RWPE2 (cell line): ENCODE data around the gene SIRT5.

ENCODE experiments used
- ATAC-seq: fragments of 200-7000 bp; cut with Tn5 transposase; 3 replicates; pipeline ENCODE4 v1.9.1; 2021; ENCODE audit warnings: low read depth
- DNase-seq: peaks from one replicate; pipeline ENCODE4 v3.0.0-alpha.2; 2020; ENCODE audit warnings: low spot score
- H3K27ac ChIP-seq: fragments of 450-650 bp; 2 replicates; pipeline ENCODE4 v1.5.1; 2017; ENCODE audit warnings: mild to moderate bottlenecking; ENCODE audit not compliant: poor library complexity, severe bottlenecking
- H3K27me3 ChIP-seq: fragments of 250-450 bp; sonication (Bioruptor Pico); 2 replicates; pipeline ENCODE4 v1.5.1; 2021; ENCODE audit warnings: mild to moderate bottlenecking, moderate library complexity; ENCODE audit not compliant: insufficient read depth, poor library complexity, severe bottlenecking
- H3K36me3 ChIP-seq: fragments of 250-450 bp; sonication (Bioruptor Pico); 2 replicates; pipeline ENCODE4 v1.5.1; 2020; ENCODE audit warnings: low read depth, mild to moderate bottlenecking, moderate library complexity
- H3K4me1 ChIP-seq: fragments of 250-450 bp; sonication (Bioruptor Pico); 2 replicates; pipeline ENCODE4 v1.5.1; 2021; ENCODE audit warnings: mild to moderate bottlenecking, moderate library complexity; ENCODE audit not compliant: insufficient read depth, poor library complexity, severe bottlenecking
- H3K4me3 ChIP-seq: fragments of 250-450 bp; sonication (Bioruptor Pico); 2 replicates; pipeline ENCODE4 v1.5.1; 2021; ENCODE audit warnings: mild to moderate bottlenecking, moderate library complexity; ENCODE audit not compliant: severe bottlenecking
- H3K9me3 ChIP-seq: fragments of 250-450 bp; sonication (Bioruptor Pico); 2 replicates; pipeline ENCODE4 v1.5.1; 2021; ENCODE audit warnings: mild to moderate bottlenecking, moderate library complexity; ENCODE audit not compliant: severe bottlenecking
- TF ChIP-seq, protein P1 (sequence below): fragments of 450-650 bp; IDR thresholded peaks from one replicate; pipeline ENCODE4 v1.5.1; 2017; ENCODE audit warnings: mild to moderate bottlenecking, moderate library complexity; ENCODE audit not compliant: poor library complexity, severe bottlenecking

SIRT5 gene

DNA sequence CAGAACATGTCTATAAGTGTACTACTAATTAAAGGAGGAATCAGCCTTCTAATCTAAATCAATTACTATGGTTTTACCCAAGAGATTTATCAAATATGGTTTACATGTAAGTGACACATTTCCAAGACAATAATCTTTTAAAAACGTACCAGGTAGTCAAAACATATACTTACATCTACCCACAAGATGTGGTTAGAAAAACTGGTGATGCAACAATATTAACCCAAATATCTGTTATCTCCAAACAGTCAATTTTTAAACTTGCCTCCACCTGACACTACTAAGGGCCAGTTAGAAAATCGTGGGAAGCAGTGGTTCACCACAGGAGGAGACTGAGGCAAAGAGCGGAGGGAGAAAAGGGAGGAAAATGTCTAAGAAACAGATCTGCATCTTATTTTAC, 68.7 kb downstream of the SIRT5 start:
- DNase-seq (no peak), ATAC-seq (no peak)
- TF ChIP-seq, protein P1, sequence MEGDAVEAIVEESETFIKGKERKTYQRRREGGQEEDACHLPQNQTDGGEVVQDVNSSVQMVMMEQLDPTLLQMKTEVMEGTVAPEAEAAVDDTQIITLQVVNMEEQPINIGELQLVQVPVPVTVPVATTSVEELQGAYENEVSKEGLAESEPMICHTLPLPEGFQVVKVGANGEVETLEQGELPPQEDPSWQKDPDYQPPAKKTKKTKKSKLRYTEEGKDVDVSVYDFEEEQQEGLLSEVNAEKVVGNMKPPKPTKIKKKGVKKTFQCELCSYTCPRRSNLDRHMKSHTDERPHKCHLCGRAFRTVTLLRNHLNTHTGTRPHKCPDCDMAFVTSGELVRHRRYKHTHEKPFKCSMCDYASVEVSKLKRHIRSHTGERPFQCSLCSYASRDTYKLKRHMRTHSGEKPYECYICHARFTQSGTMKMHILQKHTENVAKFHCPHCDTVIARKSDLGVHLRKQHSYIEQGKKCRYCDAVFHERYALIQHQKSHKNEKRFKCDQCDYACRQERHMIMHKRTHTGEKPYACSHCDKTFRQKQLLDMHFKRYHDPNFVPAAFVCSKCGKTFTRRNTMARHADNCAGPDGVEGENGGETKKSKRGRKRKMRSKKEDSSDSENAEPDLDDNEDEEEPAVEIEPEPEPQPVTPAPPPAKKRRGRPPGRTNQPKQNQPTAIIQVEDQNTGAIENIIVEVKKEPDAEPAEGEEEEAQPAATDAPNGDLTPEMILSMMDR: no peak
- no peaks in the 10 kb centered on the region for H3K27me3 ChIP-seq
- no peak overlapping the region for H3K4me3 ChIP-seq
- no peak overlapping the region for H3K27ac ChIP-seq
- H3K4me1 ChIP-seq: no peaks in the 10 kb centered on the region
- H3K36me3 ChIP-seq: peaks cover 69% of the 10 kb centered on the region
- H3K9me3 ChIP-seq: no peaks in the 10 kb centered on the region

DNA sequence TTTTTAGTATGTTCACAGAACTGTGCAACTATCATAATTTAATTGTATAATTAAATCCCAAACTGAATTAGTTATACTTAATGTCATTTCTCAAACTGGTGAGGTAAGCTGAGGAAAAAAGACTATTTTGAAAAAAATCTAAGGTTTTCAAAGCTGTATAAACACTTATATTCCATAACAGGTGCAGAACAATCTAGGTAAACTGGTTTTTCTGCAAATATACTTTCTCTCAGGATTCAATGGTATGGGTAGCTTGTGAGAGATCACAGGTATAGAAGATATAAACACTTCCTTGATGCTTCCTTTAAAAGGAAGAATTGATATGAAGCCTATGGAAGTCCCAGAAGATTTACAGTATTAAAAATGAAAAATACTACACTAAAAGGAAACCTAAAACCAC, 74.4 kb downstream of the SIRT5 start:
- no peaks in the 10 kb centered on the region for H3K9me3 ChIP-seq
- no peak overlapping the region for H3K27ac ChIP-seq
- ATAC-seq: no peak
- H3K36me3 ChIP-seq: peaks cover 36% of the 10 kb centered on the region
- no peaks in the 10 kb centered on the region for H3K4me1 ChIP-seq
- no peak for DNase-seq
- H3K27me3 ChIP-seq: no peaks in the 10 kb centered on the region
- TF ChIP-seq, protein P1: no peak
- no peak overlapping the region for H3K4me3 ChIP-seq

DNA sequence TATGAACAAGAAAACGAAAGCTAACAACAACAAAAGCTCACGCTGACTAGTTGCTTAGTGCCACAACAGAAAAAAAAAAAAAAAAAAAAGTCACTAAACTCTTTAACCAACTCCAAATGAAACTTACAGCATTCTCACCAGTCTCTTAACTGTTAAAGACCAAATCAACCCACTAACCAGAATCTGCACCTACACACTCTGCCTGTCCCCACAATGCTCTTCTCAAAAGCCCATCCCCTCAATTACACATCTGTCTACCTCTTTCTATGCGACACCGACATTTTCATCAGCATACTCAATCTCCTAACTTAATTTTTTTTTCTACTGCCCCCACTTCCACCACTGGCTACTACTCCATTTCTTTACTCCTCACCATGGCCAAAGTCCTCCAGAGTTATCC, 75.0 kb downstream of the SIRT5 start:
- TF ChIP-seq, protein P1: no peak
- Histone ChIP-seq H3K9me3 (no peaks in the 10 kb centered on the region), H3K27me3 (no peaks in the 10 kb centered on the region), H3K27ac (no peak overlapping the region), H3K4me1 (no peaks in the 10 kb centered on the region), H3K4me3 (no peak overlapping the region), H3K36me3 (peaks cover 31% of the 10 kb centered on the region)
- no peak for DNase-seq
- no peak for ATAC-seq

DNA sequence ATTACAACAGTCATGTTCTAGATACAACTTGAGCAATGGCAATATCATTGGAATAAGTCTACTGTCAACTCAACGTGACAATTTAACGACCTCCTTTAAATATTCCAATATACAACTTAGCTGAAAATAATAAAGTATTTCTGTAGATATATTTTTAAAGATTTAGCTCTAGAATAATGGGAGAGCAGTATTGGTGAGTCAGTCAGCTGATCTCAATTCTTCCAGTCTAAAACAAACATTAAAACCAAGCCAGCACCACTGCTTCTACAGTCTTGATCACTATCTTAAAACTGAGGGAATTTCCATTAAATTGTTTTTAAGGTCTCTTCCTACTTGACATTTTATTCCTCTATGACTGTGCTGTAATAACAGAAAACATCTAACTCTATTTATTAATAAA, 78.9 kb downstream of the SIRT5 start:
- H3K4me1 ChIP-seq: no peaks in the 10 kb centered on the region
- no peak for ATAC-seq
- TF ChIP-seq, protein P1: no peak
- no peak overlapping the region for H3K4me3 ChIP-seq
- no peak overlapping the region for H3K27ac ChIP-seq
- H3K36me3 ChIP-seq: peaks cover 29% of the 10 kb centered on the region
- no peaks in the 10 kb centered on the region for H3K9me3 ChIP-seq
- DNase-seq: no peak
- no peaks in the 10 kb centered on the region for H3K27me3 ChIP-seq

DNA sequence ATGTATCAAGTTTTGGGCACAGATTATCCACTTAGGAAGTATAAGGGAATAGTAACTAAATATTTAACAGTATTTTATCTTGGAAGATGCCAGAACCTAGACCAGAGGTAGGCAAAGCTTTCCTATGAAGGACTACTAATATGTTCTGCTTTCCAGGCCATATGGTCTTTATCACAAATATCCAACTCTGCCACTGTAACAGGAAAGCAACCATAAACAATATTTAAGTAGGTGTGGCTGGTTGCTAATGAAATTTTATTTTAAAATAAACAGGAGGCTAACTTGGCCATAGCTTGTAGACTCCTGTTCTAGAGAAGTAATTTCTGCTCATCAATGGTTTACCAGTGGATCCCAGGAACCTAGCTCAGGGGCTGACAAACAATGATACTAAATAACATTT, 80.1 kb downstream of the SIRT5 start:
- H3K27me3 ChIP-seq: no peaks in the 10 kb centered on the region
- no peak for ATAC-seq
- no peak for DNase-seq
- H3K27ac ChIP-seq: no peak overlapping the region
- H3K4me3 ChIP-seq: no peak overlapping the region
- TF ChIP-seq, protein P1: no peak
- H3K9me3 ChIP-seq: no peaks in the 10 kb centered on the region
- no peaks in the 10 kb centered on the region for H3K4me1 ChIP-seq
- peaks cover 29% of the 10 kb centered on the region for H3K36me3 ChIP-seq
